CD4-positive, alpha-beta T cell (primary cell): ENCODE measurements around the gene SLC38A10. TPM values are rescaled to one million over a fixed set of nuclear protein-coding genes. Genes with fewer than 3 reads are reported as not detected.

Experiments
- ATAC-seq: fragments of 200-7000 bp; cut with Tn5 transposase; one replicate; pipeline ENCODE4 v1.10.0; 2022; ENCODE audit warnings: mild to moderate bottlenecking; ENCODE audit not compliant: poor library complexity
- CTCF ChIA-PET: fragments of 350-600 bp; sonication (Branson Sonifier 250); formaldehyde crosslinking; loops from one replicate; lab custom pipeline; 2021; ENCODE audit warnings: antibody characterized with exemption, inconsistent platforms; lab: Charles Lee
- POLR2A ChIA-PET: fragments of 350-600 bp; sonication (Branson Sonifier 250); formaldehyde crosslinking; loops from one replicate; lab custom pipeline; 2021; ENCODE audit warnings: antibody characterized with exemption, inconsistent platforms; lab: Charles Lee
- DNase-seq, 14 experiments: peaks; one replicate each; pipeline ENCODE4 v3.0.0-alpha.2; 2013 to 2020; ENCODE audit warnings: mixed read lengths in 2 of 14
- H3K27ac ChIP-seq, 2 donors: one replicate each; pipeline versions ENCODE4 v1.5.1 to v1.7.0; 2013; ENCODE audit warnings: low read length in 2 of 2, low read depth in 1 of 2, mild to moderate bottlenecking in 1 of 2
- H3K27me3 ChIP-seq, 2 experiments: 1 replicate in 1 of 2; 2 replicates in 1 of 2; pipeline versions ENCODE4 v1.6.1 to v1.7.0; 2013; ENCODE audit warnings: low read length in 2 of 2, control low read depth in 1 of 2, mild to moderate bottlenecking in 1 of 2, moderate library complexity in 1 of 2; ENCODE audit not compliant: insufficient read depth in 2 of 2, control insufficient read depth in 1 of 2
- H3K36me3 ChIP-seq: one replicate; pipeline ENCODE4 v1.6.1; 2013; ENCODE audit warnings: low read length, control low read depth; ENCODE audit not compliant: insufficient read depth
- H3K4me1 ChIP-seq: one replicate; pipeline ENCODE4 v1.6.1; 2013; ENCODE audit warnings: low read length, control low read depth; ENCODE audit not compliant: insufficient read depth
- H3K4me3 ChIP-seq: one replicate; pipeline ENCODE4 v1.5.1; 2013; ENCODE audit warnings: mild to moderate bottlenecking, low read length, moderate library complexity
- H3K9me3 ChIP-seq, 2 experiments: 1 replicate in 1 of 2; 2 replicates in 1 of 2; pipeline versions ENCODE4 v1.6.1 to v1.7.0; 2013; ENCODE audit warnings: low read length in 2 of 2, mild to moderate bottlenecking in 2 of 2, control low read depth in 1 of 2, moderate library complexity in 1 of 2; ENCODE audit not compliant: control insufficient read depth in 1 of 2, insufficient read depth in 1 of 2
- H3K27ac Mint-ChIP-seq: one replicate; pipeline ENCODE4 v1.8.0; 2020; ENCODE audit warnings: mixed read lengths
- H3K27me3 Mint-ChIP-seq: one replicate; pipeline ENCODE4 v1.8.0; 2021; ENCODE audit warnings: mixed read lengths
- H3K36me3 Mint-ChIP-seq: one replicate; pipeline ENCODE4 v1.8.0; 2021; ENCODE audit warnings: low read depth, mixed read lengths
- H3K4me1 Mint-ChIP-seq: one replicate; pipeline ENCODE4 v1.8.0; 2021; ENCODE audit warnings: low read depth, mixed read lengths
- H3K4me3 Mint-ChIP-seq: one replicate; pipeline ENCODE4 v1.8.0; 2020; ENCODE audit warnings: mild to moderate bottlenecking, mixed read lengths
- H3K9me3 Mint-ChIP-seq: one replicate; pipeline ENCODE4 v1.8.0; 2020; ENCODE audit warnings: mixed read lengths
- intact Hi-C, 2 experiments: fragments of 100-400 bp; cut with DNase I in 1 of 2; cut with micrococcal nuclease in 1 of 2; formaldehyde crosslinking; loops; one replicate each; pipeline versions ENCODE4 v1.15.1 to v1.9.0; 2023 to 2025; cut with DNase I, micrococcal nuclease
- total RNA-seq, 174 experiments: library from RNA in 2 of 174; stranded (reverse) in 2 of 174; gene quantifications; one replicate each; pipeline ENCODE4 v1.2.3 and lab custom pipeline; 2021 to 2026
- TF ChIP-seq, protein P1 (sequence below): fragments of 200-600 bp; IDR thresholded peaks from one replicate; pipeline ENCODE4 v1.8.0; 2022; ENCODE audit warnings: antibody characterized with exemption, mild to moderate bottlenecking

The SLC38A10 gene
- total RNA-seq, 2 experiments from 2014 or later: 22.8 to 26.4 TPM

DNA sequence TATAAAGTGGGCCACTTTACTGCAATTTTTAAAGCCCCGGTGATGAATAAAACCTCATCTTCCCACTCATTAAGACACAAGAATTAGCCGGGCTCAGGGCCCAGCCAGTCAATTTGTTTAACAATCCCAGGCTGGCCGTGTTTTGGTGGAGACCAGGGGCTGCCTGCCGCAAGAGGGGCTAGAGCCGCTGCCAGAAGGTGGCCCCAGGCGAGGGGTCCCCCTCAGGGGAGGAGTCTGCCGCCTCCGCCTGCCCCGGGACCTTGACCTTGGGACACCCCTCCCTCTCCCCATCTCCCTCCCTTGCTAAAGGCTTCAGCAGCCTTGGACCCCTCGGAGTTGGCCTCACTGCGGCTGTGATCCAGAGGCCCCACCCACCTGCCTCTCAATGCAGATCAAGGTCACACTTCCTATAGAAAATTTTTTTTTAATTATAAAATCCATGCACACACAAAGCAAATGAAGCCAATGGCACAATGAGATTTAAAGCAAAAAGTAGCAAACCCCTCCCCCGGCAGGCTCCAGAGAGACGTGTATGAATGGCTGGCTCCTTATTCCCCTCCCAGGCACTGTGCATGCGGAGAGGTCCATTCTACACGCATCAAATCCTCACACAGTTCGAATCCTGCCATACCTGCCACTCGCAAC is 23.0 kb upstream of the SLC38A10 start:
- POLR2A ChIA-PET: no interaction called here

DNA sequence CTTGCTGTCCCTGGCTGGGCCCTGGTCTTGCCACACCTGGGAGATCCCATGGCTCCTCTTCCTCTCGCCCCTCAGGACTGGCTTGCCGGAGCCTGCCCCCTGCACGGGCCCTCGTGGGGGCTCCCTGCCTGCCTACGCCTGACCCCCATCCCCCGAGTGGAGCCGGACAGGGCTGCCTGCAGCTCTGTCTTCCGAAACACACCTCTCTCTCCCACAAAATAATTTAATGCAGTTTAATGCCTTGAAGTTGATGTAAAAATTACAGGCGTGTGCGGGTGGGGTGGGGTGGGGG is 22.4 kb upstream of the SLC38A10 start:
- H3K4me3 ChIP-seq: no peak overlapping the region
- CTCF ChIA-PET: no interaction called here
- DNase-seq (no peak), ATAC-seq (no peak)
- POLR2A ChIA-PET: no interaction called here
- H3K36me3 ChIP-seq: no peaks in the 10 kb centered on the region
- H3K4me3 Mint-ChIP-seq: no peak overlapping the region
- peaks cover 0 to 4% of the 10 kb centered on the region in 2 experiments for H3K27me3 ChIP-seq
- no peaks in the 10 kb centered on the region for H3K9me3 Mint-ChIP-seq
- no peak overlapping the region for H3K27ac ChIP-seq
- H3K4me1 ChIP-seq: no peaks in the 10 kb centered on the region
- intact Hi-C loops: no loop called here
- no peaks in the 10 kb centered on the region for H3K27me3 Mint-ChIP-seq
- no peak overlapping the region for H3K27ac Mint-ChIP-seq
- no peaks in the 10 kb centered on the region for H3K36me3 Mint-ChIP-seq
- TF ChIP-seq, protein P1, sequence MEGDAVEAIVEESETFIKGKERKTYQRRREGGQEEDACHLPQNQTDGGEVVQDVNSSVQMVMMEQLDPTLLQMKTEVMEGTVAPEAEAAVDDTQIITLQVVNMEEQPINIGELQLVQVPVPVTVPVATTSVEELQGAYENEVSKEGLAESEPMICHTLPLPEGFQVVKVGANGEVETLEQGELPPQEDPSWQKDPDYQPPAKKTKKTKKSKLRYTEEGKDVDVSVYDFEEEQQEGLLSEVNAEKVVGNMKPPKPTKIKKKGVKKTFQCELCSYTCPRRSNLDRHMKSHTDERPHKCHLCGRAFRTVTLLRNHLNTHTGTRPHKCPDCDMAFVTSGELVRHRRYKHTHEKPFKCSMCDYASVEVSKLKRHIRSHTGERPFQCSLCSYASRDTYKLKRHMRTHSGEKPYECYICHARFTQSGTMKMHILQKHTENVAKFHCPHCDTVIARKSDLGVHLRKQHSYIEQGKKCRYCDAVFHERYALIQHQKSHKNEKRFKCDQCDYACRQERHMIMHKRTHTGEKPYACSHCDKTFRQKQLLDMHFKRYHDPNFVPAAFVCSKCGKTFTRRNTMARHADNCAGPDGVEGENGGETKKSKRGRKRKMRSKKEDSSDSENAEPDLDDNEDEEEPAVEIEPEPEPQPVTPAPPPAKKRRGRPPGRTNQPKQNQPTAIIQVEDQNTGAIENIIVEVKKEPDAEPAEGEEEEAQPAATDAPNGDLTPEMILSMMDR: no peak
- no peaks in the 10 kb centered on the region for H3K4me1 Mint-ChIP-seq
- peaks cover 0 to 5% of the 10 kb centered on the region in 2 experiments for H3K9me3 ChIP-seq

More for the DNA sequence above, 23.0 kb upstream of the SLC38A10 start:
- Histone ChIP-seq H3K27me3 (peaks cover 0 to 4% of the 10 kb centered on the region in 2 experiments), H3K27ac (no peak overlapping the region), H3K9me3 (peaks cover 0 to 5% of the 10 kb centered on the region in 2 experiments), H3K36me3 (no peaks in the 10 kb centered on the region), H3K4me3 (no peak overlapping the region), H3K4me1 (no peaks in the 10 kb centered on the region)
- CTCF ChIA-PET: no interaction called here
- H3K9me3 Mint-ChIP-seq: no peaks in the 10 kb centered on the region
- H3K4me3 Mint-ChIP-seq: no peak overlapping the region
- ATAC-seq (no peak), DNase-seq (no peak)
- no peak overlapping the region for H3K27ac Mint-ChIP-seq
- intact Hi-C loops: no loop called here
- TF ChIP-seq, protein P1: no peak
- no peaks in the 10 kb centered on the region for H3K36me3 Mint-ChIP-seq
- no peaks in the 10 kb centered on the region for H3K27me3 Mint-ChIP-seq
- no peaks in the 10 kb centered on the region for H3K4me1 Mint-ChIP-seq

DNA sequence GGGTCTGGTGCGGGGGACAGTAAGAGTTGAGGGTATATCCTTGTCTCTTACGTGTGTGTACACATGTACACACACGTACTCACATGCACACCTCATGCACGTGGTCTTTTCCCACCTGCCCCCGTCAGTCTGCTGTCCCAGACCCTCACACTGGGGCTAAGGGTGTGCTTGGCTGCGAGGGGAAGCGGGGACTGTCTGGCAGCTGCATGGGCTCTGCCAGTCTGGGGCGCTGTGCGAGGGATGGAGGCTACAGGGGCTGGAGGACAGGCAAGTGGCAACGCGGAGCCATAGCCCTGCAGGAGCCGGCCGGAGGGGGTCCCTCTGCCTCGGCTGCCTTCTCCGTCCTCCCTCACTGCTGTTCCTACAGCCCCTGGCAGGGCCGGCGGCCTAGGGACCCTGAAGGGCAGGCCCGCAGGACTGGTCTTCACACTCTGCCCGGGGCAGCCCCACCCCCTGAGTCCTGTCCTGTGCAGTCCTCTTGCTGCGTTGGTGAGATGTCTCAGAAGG is 20.8 kb upstream of the SLC38A10 start:
- Histone ChIP-seq H3K27ac (no peak overlapping the region), H3K4me3 (no peak overlapping the region), H3K27me3 (peaks cover 0 to 10% of the 10 kb centered on the region in 2 experiments), H3K9me3 (peaks cover 0 to 13% of the 10 kb centered on the region in 2 experiments), H3K4me1 (no peaks in the 10 kb centered on the region), H3K36me3 (no peaks in the 10 kb centered on the region)
- intact Hi-C loops: no loop called here
- Mint-ChIP-seq H3K27me3 (peaks cover 3% of the 10 kb centered on the region), H3K4me1 (no peaks in the 10 kb centered on the region), H3K9me3 (no peaks in the 10 kb centered on the region), H3K27ac (no peak overlapping the region), H3K4me3 (no peak overlapping the region), H3K36me3 (no peaks in the 10 kb centered on the region)
- CTCF ChIA-PET: no interaction called here
- DNase-seq (no peak), ATAC-seq (no peak)
- POLR2A ChIA-PET: no interaction called here
- TF ChIP-seq, protein P1: no peak
